Measurements from ENCODE around the gene SEMA3D. TPM values are rescaled to one million over a fixed set of nuclear protein-coding genes. Genes with fewer than 3 reads are reported as not detected.
A peak's percentile ranks its signal among the peaks of the same experiment; 100 is the strongest.

Gene SEMA3D
- 10.8 and 13.6 TPM in 2 replicates for total RNA-seq (2012; rRNA removed)
- polyA plus RNA-seq (2012; rRNA removed) = 2.7 and 2.9 TPM in 2 replicates
- 0.70 and 0.74 TPM in 2 replicates for polyA plus RNA-seq (2012; cell fraction: cytosol; rRNA removed)
- 0.54 and 4.1 TPM in 2 replicates for polyA plus RNA-seq (2012; cell fraction: nucleus; rRNA removed; ENCODE audit: low replicate concordance)
- Bru-seq, nascent RNA = percentile 62 among the genes with signal in this experiment
- percentile 50 among the genes with signal in this experiment for BruChase-seq, experiment 1, labeled RNA remaining after a 6-hour chase
- percentile 46 among the genes with signal in this experiment for BruChase-seq, experiment 2, labeled RNA remaining after a 2-hour chase
- long read RNA-seq, partial matches to known transcripts = 5 of 23 reads
- long read RNA-seq, other reads (novel, unspliced or antisense) = 17 of 23 reads

GRCh38 chr7:85186521-85187241 is at the start of gene SEMA3D:
Gene SEMA3D, minus strand, starts transcription at chr7:85187056. Its CDS starts 65,165 bp downstream, at chr7:85121891.
- Histone ChIP-seq H3K27ac (ENCODE audit: insufficient read depth, low read length) (peak within 1 kb of the TSS; percentile 3; the same call in 1 of the 2 replicates), H4K91ac (ENCODE audit: insufficient read depth, low read depth, low read length) (peak within 1 kb of the TSS; percentile 2), H3K4me2 (ENCODE audit: low read depth, low read length) (peak within 1 kb of the TSS; percentile 85), H3K4me3 (ENCODE audit: insufficient read depth, low read depth, low read length) (peak within 1 kb of the TSS; percentile 63), H3K36me3 (ENCODE audit: control insufficient read depth, insufficient read depth, low read length) (no peaks in the 10 kb centered on the region), H3K4ac (ENCODE audit: low read depth, low read length) (peak within 1 kb of the TSS; percentile 50), H3K4me1 (ENCODE audit: control insufficient read depth, insufficient read depth, low read length) (peaks cover 1% of the 10 kb centered on the region; the same call in 1 of the 2 replicates), H2AK9ac (replicated peaks; ENCODE audit: low read depth, low read length, poor library complexity) (peak within 1 kb of the TSS; percentile 33), H2BK15ac (ENCODE audit: low read depth, low read length) (peak within 1 kb of the TSS; percentile 1; the same call in 1 of the 3 replicates), H3K79me1 (ENCODE audit: low read depth in 1 of 2, low read length in 2 of 2) (no peaks in the 10 kb centered on the region), H4K5ac (ENCODE audit: low read depth, low read length) (no peak within 1 kb of the TSS), H3K14ac (replicated peaks; ENCODE audit: low read depth, low read length) (peak within 1 kb of the TSS; percentile 31; the same call in 1 of the 2 replicates), H4K8ac (ENCODE audit: low read depth in 2 of 2, low read length in 2 of 2) (no peak within 1 kb of the TSS; a peak in 1 of 4 replicates), H2AFZ (replicated peaks; ENCODE audit: low read length, poor library complexity) (peak within 1 kb of the TSS; percentile 90), H2BK20ac (ENCODE audit: low read depth, low read length) (peak within 1 kb of the TSS; percentile 57), H3K27me3 (ENCODE audit: control insufficient read depth, insufficient read depth, low read length) (peaks cover 4% of the 10 kb centered on the region), H2BK5ac (ENCODE audit: low read depth, low read length, poor library complexity, severe bottlenecking) (no peak within 1 kb of the TSS), H2BK120ac (ENCODE audit: low read depth, low read length) (peak within 1 kb of the TSS; percentile 39), H3K9me3 (ENCODE audit: control insufficient read depth, insufficient read depth, low read length) (no peaks in the 10 kb centered on the region), H3K18ac (ENCODE audit: low read depth, low read length) (no peak within 1 kb of the TSS; the same call in 1 of the 2 replicates), H3K23ac (ENCODE audit: low read depth, low read length) (peak within 1 kb of the TSS; percentile 8), H2AK5ac (ENCODE audit: low read depth, low read length) (no peak within 1 kb of the TSS), H3K9ac (ENCODE audit: low read depth, low read length) (peak within 1 kb of the TSS; percentile 34), H3K9me1 (ENCODE audit: insufficient read depth, low read length) (peaks cover 5% of the 10 kb centered on the region; the same call in 1 of the 2 replicates), H3K56ac (ENCODE audit: extremely low read depth, insufficient read depth, low read length) (peak within 1 kb of the TSS; percentile 48; the same call in 1 of the 2 replicates), H4K20me1 (ENCODE audit: insufficient read depth, low read length) (no peaks in the 10 kb centered on the region)
- in situ Hi-C loops (cut with MboI; ENCODE audit: low sequenced_read_pairs) = loop anchor here (5.0 to 10.0 kb wide), 5 partner anchors 134 to 1252 kb away; no protein-coding TSS in a partner anchor
- dilution Hi-C loops (cut with HindIII; ENCODE audit: low sequenced_read_pairs, unreplicated experiment) = no loop called here
- CTCF ChIA-PET = interaction anchor here (0.6 to 2.4 kb wide), 18 partner anchors 10 to 576 kb away, joined by 3 to 21 read pairs (median 4); no protein-coding TSS in a partner anchor
- POLR2A ChIA-PET (ENCODE audit: unreplicated experiment) = no interaction called here
- DNase-seq = peak; percentile 82
- ATAC-seq (ENCODE audit: low read depth) = peak; percentile 93
- BruUV-seq (replicated peaks) = no TSS peak
- WGBS, 2 experiments (ENCODE audit: extremely low coverage in 2 of 2, insufficient read length in 1 of 2) = 2% methylated on average over 7 of the region's 45 CpGs; no CpG with 5 or more reads in 1 of the 2 experiments
- intact Hi-C loops (cut with micrococcal nuclease) = loop anchor here (1.0 to 5.0 kb wide), 5 partner anchors 278 to 666 kb away; no protein-coding TSS in a partner anchor
- TF ChIP-seq RCOR1 (IDR thresholded peaks at IDR 0.05; ENCODE audit: insufficient replicate concordance, low read length) (no peak), BHLHE40 (IDR thresholded peaks at IDR 0.05; ENCODE audit: low read depth, low read length) (no peak), CEBPB (IDR thresholded peaks at IDR 0.05; ENCODE audit: low read depth, low read length) (no peak), RFX5 (IDR thresholded peaks at IDR 0.05; ENCODE audit: low read depth, low read length) (no peak), MXI1 (IDR thresholded peaks at IDR 0.05; ENCODE audit: borderline replicate concordance, low read depth, low read length) (no peak; the same call in 1 of the 2 replicates), MAZ (IDR thresholded peaks at IDR 0.05; ENCODE audit: borderline replicate concordance, low read depth, low read length) (peak; percentile 13; the same call in 1 of the 2 replicates), SMC3 (IDR thresholded peaks at IDR 0.05; ENCODE audit: low read depth, low read length) (peak; percentile 85), RAD21 (IDR thresholded peaks at IDR 0.05; ENCODE audit: low read length) (peak; percentile 83), MAFK (IDR thresholded peaks at IDR 0.05; ENCODE audit: low read depth, low read length) (no peak), POLR2A (IDR thresholded peaks at IDR 0.05; ENCODE audit: low read depth, low read length) (no peak), FOS (IDR thresholded peaks at IDR 0.05; ENCODE audit: low read depth, low read length) (peak; percentile 15; the same call in 1 of the 2 replicates)
- TF ChIP-seq, protein P1, sequence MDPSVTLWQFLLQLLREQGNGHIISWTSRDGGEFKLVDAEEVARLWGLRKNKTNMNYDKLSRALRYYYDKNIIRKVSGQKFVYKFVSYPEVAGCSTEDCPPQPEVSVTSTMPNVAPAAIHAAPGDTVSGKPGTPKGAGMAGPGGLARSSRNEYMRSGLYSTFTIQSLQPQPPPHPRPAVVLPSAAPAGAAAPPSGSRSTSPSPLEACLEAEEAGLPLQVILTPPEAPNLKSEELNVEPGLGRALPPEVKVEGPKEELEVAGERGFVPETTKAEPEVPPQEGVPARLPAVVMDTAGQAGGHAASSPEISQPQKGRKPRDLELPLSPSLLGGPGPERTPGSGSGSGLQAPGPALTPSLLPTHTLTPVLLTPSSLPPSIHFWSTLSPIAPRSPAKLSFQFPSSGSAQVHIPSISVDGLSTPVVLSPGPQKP (IDR thresholded peaks at IDR 0.05; ENCODE audit: borderline replicate concordance, low read depth, low read length) = no peak
- TF ChIP-seq, protein P2, sequence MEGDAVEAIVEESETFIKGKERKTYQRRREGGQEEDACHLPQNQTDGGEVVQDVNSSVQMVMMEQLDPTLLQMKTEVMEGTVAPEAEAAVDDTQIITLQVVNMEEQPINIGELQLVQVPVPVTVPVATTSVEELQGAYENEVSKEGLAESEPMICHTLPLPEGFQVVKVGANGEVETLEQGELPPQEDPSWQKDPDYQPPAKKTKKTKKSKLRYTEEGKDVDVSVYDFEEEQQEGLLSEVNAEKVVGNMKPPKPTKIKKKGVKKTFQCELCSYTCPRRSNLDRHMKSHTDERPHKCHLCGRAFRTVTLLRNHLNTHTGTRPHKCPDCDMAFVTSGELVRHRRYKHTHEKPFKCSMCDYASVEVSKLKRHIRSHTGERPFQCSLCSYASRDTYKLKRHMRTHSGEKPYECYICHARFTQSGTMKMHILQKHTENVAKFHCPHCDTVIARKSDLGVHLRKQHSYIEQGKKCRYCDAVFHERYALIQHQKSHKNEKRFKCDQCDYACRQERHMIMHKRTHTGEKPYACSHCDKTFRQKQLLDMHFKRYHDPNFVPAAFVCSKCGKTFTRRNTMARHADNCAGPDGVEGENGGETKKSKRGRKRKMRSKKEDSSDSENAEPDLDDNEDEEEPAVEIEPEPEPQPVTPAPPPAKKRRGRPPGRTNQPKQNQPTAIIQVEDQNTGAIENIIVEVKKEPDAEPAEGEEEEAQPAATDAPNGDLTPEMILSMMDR (conservative IDR thresholded peaks at IDR 0.05; ENCODE audit: low read depth, low read length) = peak; percentile 95
